Activated CD4-positive, alpha-beta T cell treated with anti-CD3 and anti-CD28 coated beads, Interleukin-2, amount 50 U/mL, for 24 hours (primary cell): ENCODE results near the gene SLC52A3.
"Not testable (repeated sequence)": the region's sequence is repeated elsewhere in the genome, so short reads cannot be mapped to it uniquely, and the experiment has no call there.

ENCODE experiments used
- DNase-seq, 2 donors: peaks; one replicate each; pipeline ENCODE4 v3.0.0-alpha.2; 2020; ENCODE audit warnings: low read depth in 1 of 2, low spot score in 1 of 2

Gene SLC52A3

GRCh38 chr20:768426-768978, at the start of gene SLC52A3:
SLC52A3 (minus strand) TSS chr20:768500; CDS start chr20:765774, 2,726 bp downstream.
- DNase-seq = no peak

GRCh38 chr20:815914-816606, 47.8 kb upstream of the SLC52A3 start:
- DNase-seq = peak; percentile 50 to 54

- no peak for DNase-seq
These were observed 46.9 kb upstream of the SLC52A3 start for GRCh38 chr20:815226-815625.

- DNase-seq = no peak
These were observed 45.1 kb upstream of the SLC52A3 start for GRCh38 chr20:813390-813789.

- not testable (repeated sequence) for DNase-seq
These were observed 44.1 kb upstream of the SLC52A3 start for GRCh38 chr20:812435-812814.

- not testable (repeated sequence) for DNase-seq
These were observed 43.6 kb upstream of the SLC52A3 start for GRCh38 chr20:811776-812434.

- no peak for DNase-seq
These were observed 37.4 kb upstream of the SLC52A3 start for GRCh38 chr20:805713-806112.

- DNase-seq = no peak
These were observed 33.4 kb upstream of the SLC52A3 start for GRCh38 chr20:801678-802077.

- DNase-seq = not testable (repeated sequence)
These were observed 31.7 kb upstream of the SLC52A3 start for GRCh38 chr20:800026-800425.

GRCh38 chr20:798746-799145, 30.4 kb upstream of the SLC52A3 start:
- not testable (repeated sequence) for DNase-seq

- no peak for DNase-seq
These were observed 28.6 kb upstream of the SLC52A3 start for GRCh38 chr20:796921-797320.

- no peak for DNase-seq
These were observed 23.9 kb upstream of the SLC52A3 start for GRCh38 chr20:792248-792647.

- no peak for DNase-seq
These were observed 22.8 kb upstream of the SLC52A3 start for GRCh38 chr20:791056-791455.

GRCh38 chr20:787825-788224, 19.5 kb upstream of the SLC52A3 start:
- no peak for DNase-seq

GRCh38 chr20:779771-780170, 11.5 kb upstream of the SLC52A3 start:
- no peak for DNase-seq

GRCh38 chr20:776165-776564, 7.9 kb upstream of the SLC52A3 start:
- DNase-seq = no peak

GRCh38 chr20:775679-776135, 7.4 kb upstream of the SLC52A3 start:
- DNase-seq = no peak

GRCh38 chr20:774660-775057, 6.4 kb upstream of the SLC52A3 start:
- DNase-seq = no peak

GRCh38 chr20:774016-774659, 5.8 kb upstream of the SLC52A3 start:
- DNase-seq = no peak

- no peak for DNase-seq
These were observed 4.5 kb upstream of the SLC52A3 start for GRCh38 chr20:772806-773205.

GRCh38 chr20:771741-772464, 3.6 kb upstream of the SLC52A3 start:
- DNase-seq = no peak
